Left lung (tissue), 10 donors: ENCODE measurements around the gene LPAR1. TPM values are rescaled to one million over a fixed set of nuclear protein-coding genes. Genes with fewer than 3 reads are reported as not detected.

Experiments
- ATAC-seq: fragments of 200-7000 bp; cut with Tn5 transposase; one replicate; pipeline ENCODE4 v1.9.1; 2020; ENCODE audit warnings: moderate library complexity
- DNase-seq, 4 donors: peaks; one replicate each; pipeline ENCODE4 v3.0.0-alpha.2; 2013 to 2020
- H3K27ac ChIP-seq, 2 donors: fragments of 200-600 bp; sonication (generic) in 1 of 2; one replicate each; pipeline versions ENCODE4 v1.5.0 to v1.8.0; 2020 to 2021
- H3K27me3 ChIP-seq, 2 donors: fragments of 200-600 bp; sonication (generic) in 1 of 2; one replicate each; pipeline versions ENCODE4 v1.5.0 to v1.8.0; 2020 to 2021
- H3K36me3 ChIP-seq, 2 donors: fragments of 200-600 bp; sonication (generic) in 1 of 2; one replicate each; pipeline versions ENCODE4 v1.5.0 to v1.8.0; 2020 to 2021
- H3K4me1 ChIP-seq, 2 donors: fragments of 200-600 bp; one replicate each; pipeline ENCODE4 v1.8.0; 2021
- H3K4me3 ChIP-seq, 2 donors: fragments of 200-600 bp; sonication (generic) in 1 of 2; one replicate each; pipeline versions ENCODE4 v1.5.0 to v1.8.0; 2020 to 2021; ENCODE audit warnings: mild to moderate bottlenecking in 1 of 2
- H3K9me3 ChIP-seq, 2 donors: fragments of 200-600 bp; sonication (generic) in 1 of 2; one replicate each; pipeline versions ENCODE4 v1.5.0 to v1.8.0; 2020 to 2021
- CTCF ChIP-seq, 2 donors: fragments of 200-600 bp; sonication (generic) in 1 of 2; IDR thresholded peaks; one replicate each; pipeline versions ENCODE4 v1.5.0 to v1.8.0; 2021; ENCODE audit warnings: antibody characterized with exemption in 2 of 2
- intact Hi-C, 2 donors: fragments of 100-400 bp; cut with DNase I; formaldehyde crosslinking; loops; one replicate each; pipeline versions ENCODE4 v1.11.2 to v1.14.2; 2022
- polyA plus RNA-seq, 6 donors: library from polyadenylated mRNA; unstranded; fragments of 120-200 nt; gene quantifications; one replicate each; pipeline ENCODE4 v1.2.1, GENCODE V29; 2013; ENCODE audit not compliant: insufficient read length in 6 of 6
- total RNA-seq, 2 donors: library from RNA; stranded (reverse); fragmentation: NEBNext Ultra II Directional; extraction: Animal tissue kit (Norgen Biotek cat#: 25700); gene quantifications; one replicate each; pipeline ENCODE4 v1.2.1, GENCODE V29; 2021
- donor health status: DM: no; HTN: yes; CAD: no.
- donor health status: DM: no; HTN: no; CAD: no.

The LPAR1 gene
- total and polyA plus RNA-seq, 8 donors, result 23.3 to 72.7 (median 60.7) TPM

- H3K36me3 ChIP-seq, result no peaks in the 10 kb centered on the region
- ATAC-seq, result no peak
- no peak overlapping the region for H3K4me3 ChIP-seq
- no peaks in the 10 kb centered on the region for H3K27me3 ChIP-seq
- DNase-seq, result no peak
- peaks cover 0 to 12% of the 10 kb centered on the region in 2 donors for H3K4me1 ChIP-seq
- no peak overlapping the region for H3K27ac ChIP-seq
- no peak for TF ChIP-seq CTCF (IDR thresholded peaks at IDR 0.05)
- intact Hi-C loops, result no loop called here
- no peaks in the 10 kb centered on the region for H3K9me3 ChIP-seq
Observed at GRCh38 chr9:111016016-111016415, 22.3 kb downstream of the LPAR1 start.

- DNase-seq (no peak), ATAC-seq (no peak)
- H3K4me1 ChIP-seq, result peaks cover 0 to 12% of the 10 kb centered on the region in 2 donors
- intact Hi-C loops, result no loop called here
- no peaks in the 10 kb centered on the region for H3K36me3 ChIP-seq
- no peaks in the 10 kb centered on the region for H3K27me3 ChIP-seq
- H3K27ac ChIP-seq, result no peak overlapping the region
- no peak for TF ChIP-seq CTCF (IDR thresholded peaks at IDR 0.05)
- H3K4me3 ChIP-seq, result no peak overlapping the region
- H3K9me3 ChIP-seq, result no peaks in the 10 kb centered on the region
Observed at GRCh38 chr9:111013707-111014106, 24.6 kb downstream of the LPAR1 start.

GRCh38 chr9:111013250-111013649 is 25.0 kb downstream of the LPAR1 start:
- Histone ChIP-seq H3K27ac (no peak overlapping the region), H3K4me3 (no peak overlapping the region), H3K36me3 (no peaks in the 10 kb centered on the region), H3K4me1 (peaks cover 0 to 12% of the 10 kb centered on the region in 2 donors), H3K27me3 (no peaks in the 10 kb centered on the region), H3K9me3 (no peaks in the 10 kb centered on the region)
- ATAC-seq (no peak), DNase-seq (no peak)
- intact Hi-C loops, result no loop called here
- TF ChIP-seq CTCF (IDR thresholded peaks at IDR 0.05), result no peak

GRCh38 chr9:111008158-111009075 is 29.9 kb downstream of the LPAR1 start:
- intact Hi-C loops, result no loop called here
- H3K27me3 ChIP-seq, result no peaks in the 10 kb centered on the region
- no peak overlapping the region for H3K27ac ChIP-seq
- H3K4me1 ChIP-seq, result no peaks in the 10 kb centered on the region
- H3K36me3 ChIP-seq, result no peaks in the 10 kb centered on the region
- no peak for DNase-seq
- no peak overlapping the region for H3K4me3 ChIP-seq
- TF ChIP-seq CTCF (IDR thresholded peaks at IDR 0.05), result no peak
- ATAC-seq, result no peak
- no peaks in the 10 kb centered on the region for H3K9me3 ChIP-seq

GRCh38 chr9:111005746-111006470 is 32.4 kb downstream of the LPAR1 start:
- DNase-seq, result no peak
- peaks cover 0 to 8% of the 10 kb centered on the region in 2 donors for H3K4me1 ChIP-seq
- ATAC-seq, result no peak
- no peaks in the 10 kb centered on the region for H3K27me3 ChIP-seq
- intact Hi-C loops, result no loop called here
- H3K36me3 ChIP-seq, result no peaks in the 10 kb centered on the region
- no peaks in the 10 kb centered on the region for H3K9me3 ChIP-seq
- no peak overlapping the region for H3K27ac ChIP-seq
- no peak overlapping the region for H3K4me3 ChIP-seq
- TF ChIP-seq CTCF (IDR thresholded peaks at IDR 0.05), result no peak
